Measurements from ENCODE around the gene ACTN4.

Gene ACTN4

GRCh38 chr19:38723990-38724854 is 76.8 kb downstream of the ACTN4 start:
- DNase-seq (ENCODE audit: low read depth in 2 of 2): no peak

DNA sequence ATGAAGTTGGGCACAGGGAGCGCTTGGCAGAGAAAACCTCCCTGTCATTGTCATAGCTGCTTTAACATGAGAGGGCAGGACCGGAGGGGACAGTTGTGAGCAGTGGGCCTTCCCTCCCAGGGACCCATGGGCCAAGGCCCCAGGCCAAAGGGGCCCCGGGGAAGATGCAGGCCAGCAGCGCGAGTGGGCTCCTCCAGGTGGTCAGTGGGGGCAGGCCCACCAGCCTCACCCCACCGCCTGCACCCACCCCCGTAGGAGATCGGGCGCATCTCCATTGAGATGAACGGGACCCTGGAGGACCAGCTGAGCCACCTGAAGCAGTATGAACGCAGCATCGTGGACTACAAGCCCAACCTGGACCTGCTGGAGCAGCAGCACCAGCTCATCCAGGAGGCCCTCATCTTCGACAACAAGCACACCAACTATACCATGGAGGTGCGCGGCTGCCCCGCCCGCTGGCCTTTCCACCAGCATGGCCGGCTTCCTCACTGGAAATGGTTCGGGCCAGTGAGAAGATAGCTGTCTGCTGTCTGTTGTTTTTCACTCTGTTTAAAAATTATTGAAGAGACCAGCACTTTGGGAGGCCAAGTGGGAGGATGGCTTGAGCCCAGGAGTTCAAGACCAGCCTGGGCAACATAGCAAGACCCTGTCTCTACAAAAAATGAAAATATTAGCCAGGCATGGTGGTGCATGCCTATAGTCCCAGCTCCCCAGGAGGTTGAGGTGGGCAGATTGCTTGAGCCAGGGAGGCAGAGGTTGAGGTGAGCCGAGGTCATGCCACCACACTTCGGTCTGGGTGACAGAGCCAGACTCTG is 78.2 kb downstream of the ACTN4 start:
- no peak for DNase-seq (ENCODE audit: low read depth in 2 of 2)

DNA sequence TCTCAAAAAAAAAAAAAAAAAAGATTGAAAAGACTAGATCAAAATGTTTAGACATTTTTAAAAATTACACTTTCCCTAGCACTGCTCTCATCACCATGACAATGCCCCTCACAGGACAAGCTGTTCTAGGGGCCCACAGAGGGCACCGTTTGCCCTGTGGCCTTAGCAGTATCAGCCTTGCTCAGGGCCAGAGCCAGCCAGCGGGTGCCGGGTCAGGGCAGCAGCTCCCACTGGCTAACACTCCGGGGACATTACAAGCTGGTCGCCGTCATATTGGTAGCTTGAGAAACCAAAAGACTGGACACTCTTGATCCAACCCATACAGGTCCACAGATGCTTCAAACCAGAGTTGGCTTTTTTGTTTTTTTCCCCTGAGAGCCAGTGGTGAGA is 78.8 kb downstream of the ACTN4 start:
- no peak for DNase-seq (ENCODE audit: low read depth in 2 of 2)

DNA sequence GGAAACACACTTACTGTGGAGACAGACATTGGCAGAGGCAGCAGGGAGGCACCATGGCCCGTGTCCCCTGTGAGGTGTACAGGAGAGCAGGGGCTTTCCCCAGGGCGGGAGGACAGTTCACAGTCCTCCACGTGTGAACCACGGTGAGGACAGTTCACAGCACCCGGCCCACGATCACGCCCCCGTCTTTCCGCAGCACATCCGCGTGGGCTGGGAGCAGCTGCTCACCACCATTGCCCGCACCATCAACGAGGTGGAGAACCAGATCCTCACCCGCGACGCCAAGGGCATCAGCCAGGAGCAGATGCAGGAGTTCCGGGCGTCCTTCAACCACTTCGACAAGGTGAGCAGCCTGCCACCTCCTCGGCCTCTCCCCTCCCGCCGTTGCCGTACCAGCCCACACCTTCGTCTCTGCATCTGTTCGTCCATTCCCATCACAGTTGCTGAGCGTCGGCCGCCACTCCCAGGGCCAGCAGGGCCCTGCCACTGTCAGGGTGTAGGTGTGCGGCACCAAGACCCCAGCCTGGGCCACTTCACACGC is 79.4 kb downstream of the ACTN4 start:
- peak in 1 of 2 donors; percentile 41 for DNase-seq (ENCODE audit: low read depth in 2 of 2)

GRCh38 chr19:38727306-38727867 is 79.9 kb downstream of the ACTN4 start:
- DNase-seq (ENCODE audit: low read depth in 2 of 2): no peak

GRCh38 chr19:38727868-38728660 is 80.6 kb downstream of the ACTN4 start:
- no peak for DNase-seq (ENCODE audit: low read depth in 2 of 2)

DNA sequence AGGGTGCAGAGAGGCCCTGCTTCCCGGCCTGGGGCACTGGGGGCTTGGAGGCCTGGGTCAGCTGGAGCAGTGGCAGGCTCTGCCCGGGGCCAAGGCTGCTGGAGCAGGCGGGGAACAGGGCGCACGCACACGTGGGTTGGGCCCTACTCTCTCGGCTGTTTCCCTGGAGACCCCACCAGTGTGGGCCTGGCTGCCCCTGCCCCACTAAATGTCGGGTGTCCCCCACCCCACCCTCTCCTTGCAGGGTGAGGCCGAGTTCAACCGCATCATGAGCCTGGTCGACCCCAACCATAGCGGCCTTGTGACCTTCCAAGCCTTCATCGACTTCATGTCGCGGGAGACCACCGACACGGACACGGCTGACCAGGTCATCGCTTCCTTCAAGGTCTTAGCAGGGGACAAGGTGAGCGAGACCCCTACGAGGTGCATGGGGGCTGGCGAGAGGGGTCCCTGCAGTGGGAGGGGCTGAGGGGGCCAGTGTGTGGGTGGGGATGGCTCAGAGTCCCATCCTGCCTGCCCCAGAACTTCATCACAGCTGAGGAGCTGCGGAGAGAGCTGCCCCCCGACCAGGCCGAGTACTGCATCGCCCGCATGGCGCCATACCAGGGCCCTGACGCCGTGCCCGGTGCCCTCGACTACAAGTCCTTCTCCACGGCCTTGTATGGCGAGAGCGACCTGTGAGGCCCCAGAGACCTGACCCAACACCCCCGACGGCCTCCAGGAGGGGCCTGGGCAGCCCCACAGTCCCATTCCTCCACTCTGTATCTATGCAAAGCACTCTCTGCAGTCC is 81.5 kb downstream of the ACTN4 start:
- no peak for DNase-seq (ENCODE audit: low read depth in 2 of 2)

DNA sequence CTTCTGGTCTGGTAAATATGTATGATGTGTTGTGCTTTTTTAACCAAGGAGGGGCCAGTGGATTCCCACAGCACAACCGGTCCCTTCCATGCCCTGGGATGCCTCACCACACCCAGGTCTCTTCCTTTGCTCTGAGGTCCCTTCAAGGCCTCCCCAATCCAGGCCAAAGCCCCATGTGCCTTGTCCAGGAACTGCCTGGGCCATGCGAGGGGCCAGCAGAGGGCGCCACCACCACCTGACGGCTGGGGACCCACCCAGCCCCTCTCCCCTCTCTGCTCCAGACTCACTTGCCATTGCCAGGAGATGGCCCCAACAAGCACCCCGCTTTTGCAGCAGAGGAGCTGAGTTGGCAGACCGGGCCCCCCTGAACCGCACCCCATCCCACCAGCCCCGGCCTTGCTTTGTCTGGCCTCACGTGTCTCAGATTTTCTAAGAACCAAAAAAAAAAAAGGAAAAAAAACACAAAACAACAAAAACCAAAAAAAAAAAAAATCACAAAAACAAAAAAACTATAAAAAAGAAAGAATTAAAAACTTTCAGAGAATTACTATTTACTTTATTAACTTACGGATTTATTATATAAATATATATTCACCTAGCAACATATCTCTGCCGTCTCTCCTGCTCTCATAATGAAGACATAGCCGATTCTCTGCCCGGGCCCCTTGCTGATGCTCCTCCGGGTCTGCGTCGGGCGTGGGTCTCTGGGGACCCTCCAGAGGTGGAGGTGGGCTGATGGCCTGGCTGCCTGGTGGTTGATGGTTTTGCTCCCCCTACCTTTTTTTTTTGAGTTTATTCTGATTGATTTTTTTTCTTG is 82.4 kb downstream of the ACTN4 start:
- peak; percentile 35 to 44 for DNase-seq (ENCODE audit: low read depth in 2 of 2)

GRCh38 chr19:38730470-38730730 is 83.0 kb downstream of the ACTN4 start:
- DNase-seq (ENCODE audit: low read depth in 2 of 2): no peak

- no peak for DNase-seq (ENCODE audit: low read depth in 2 of 2)
Measured at GRCh38 chr19:38730731-38731589, 83.5 kb downstream of the ACTN4 start.

- no peak for DNase-seq (ENCODE audit: low read depth in 2 of 2)
Measured at GRCh38 chr19:38731654-38732301, 84.3 kb downstream of the ACTN4 start.

- DNase-seq (ENCODE audit: low read depth in 2 of 2): no peak
Measured at GRCh38 chr19:38733241-38733492, 85.7 kb downstream of the ACTN4 start.

DNA sequence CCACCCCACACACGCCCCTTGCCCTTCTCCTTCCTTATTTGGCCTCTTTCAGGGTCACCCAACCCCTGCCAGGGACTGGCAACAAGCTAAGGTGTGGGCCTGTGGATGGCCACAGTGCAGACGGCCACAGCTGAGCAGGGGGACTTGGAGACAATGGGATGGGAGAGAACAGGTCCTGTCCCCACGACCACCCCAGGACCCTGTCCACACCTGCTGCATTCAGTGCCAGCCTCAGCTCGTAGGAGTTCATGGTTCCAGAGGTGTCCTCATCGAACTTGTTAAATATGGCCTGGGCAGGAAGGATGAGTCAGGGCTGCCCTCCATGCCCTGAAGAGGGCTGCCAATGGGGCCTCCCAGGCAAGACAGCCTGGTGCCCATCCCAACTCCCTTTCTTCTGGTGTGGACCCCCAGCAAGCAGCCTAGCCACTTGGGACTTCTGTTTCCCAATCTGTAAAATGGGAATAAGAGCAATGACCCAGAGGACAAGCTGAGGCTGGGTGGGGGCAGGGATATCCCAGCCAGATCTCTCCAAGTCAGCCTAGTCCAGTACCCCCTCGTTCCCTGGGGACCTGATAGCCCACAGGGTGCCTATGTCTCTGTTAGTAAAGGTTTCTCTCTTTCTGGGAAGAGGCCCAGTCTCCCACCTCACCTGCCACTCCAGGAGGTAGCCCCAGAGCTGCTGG is 86.2 kb downstream of the ACTN4 start:
- DNase-seq (ENCODE audit: low read depth in 2 of 2): no peak

DNA sequence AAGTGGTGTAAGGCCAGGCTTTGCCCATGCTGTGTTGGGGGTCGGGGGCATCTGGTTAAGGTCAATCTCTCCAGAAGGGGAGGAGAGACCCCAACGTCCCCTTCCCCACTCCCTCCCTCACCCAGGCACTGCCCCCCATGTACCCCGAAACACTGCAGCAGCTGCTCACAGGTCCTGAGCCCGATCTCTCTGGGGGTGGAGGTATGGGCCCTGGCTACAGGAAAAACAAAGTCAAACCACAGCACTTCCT is 86.7 kb downstream of the ACTN4 start:
- no peak for DNase-seq (ENCODE audit: low read depth in 2 of 2)

GRCh38 chr19:38734426-38735256 is 87.2 kb downstream of the ACTN4 start:
- DNase-seq (ENCODE audit: low read depth in 2 of 2): no peak

DNA sequence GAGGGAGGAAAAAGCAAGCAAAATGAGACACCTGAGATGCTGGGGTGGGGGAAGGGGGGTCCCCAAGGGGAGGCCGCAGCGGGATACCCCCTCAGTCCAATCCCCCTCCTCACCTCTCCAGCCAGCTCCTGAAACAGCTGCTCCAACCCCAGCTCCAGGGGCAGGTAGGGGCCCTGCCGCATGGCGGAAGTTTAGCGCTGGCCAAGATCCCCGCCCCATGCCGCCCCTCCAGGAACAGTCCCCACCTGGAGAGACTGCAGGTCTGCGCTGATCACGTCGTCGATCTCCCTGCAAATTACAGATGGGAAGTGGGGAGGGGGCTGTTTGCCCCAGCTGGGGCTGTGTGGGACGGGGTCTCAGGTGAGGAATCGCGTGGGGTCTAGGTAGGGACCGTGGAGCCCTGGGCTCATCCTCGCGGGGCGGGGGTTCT is 87.8 kb downstream of the ACTN4 start:
- no peak for DNase-seq (ENCODE audit: low read depth in 2 of 2)

- peak; percentile 32 to 42 for DNase-seq (ENCODE audit: low read depth in 2 of 2)
Measured at GRCh38 chr19:38736036-38736412, 88.6 kb downstream of the ACTN4 start.
